CD4-positive, alpha-beta T cell treated with Interleukin-12 subunit alpha and Interleukin-12 subunit beta, for 1 hour (primary cell): ENCODE measurements around the gene DUSP23.
A peak's percentile ranks its signal among the peaks of the same experiment; 100 is the strongest.

Source experiments
- DNase-seq: peaks from one replicate; pipeline ENCODE4 v3.0.0-alpha.2; 2020

The DUSP23 gene

GRCh38 chr1:159786966-159787365 lies 6.2 kb downstream of the DUSP23 start:
- DNase-seq, result no peak

- peak; percentile 36 for DNase-seq
These were observed 9.6 kb downstream of the DUSP23 start for GRCh38 chr1:159790237-159790917.

GRCh38 chr1:159791031-159791430 lies 10.3 kb downstream of the DUSP23 start:
- no peak for DNase-seq

GRCh38 chr1:159791461-159791860 lies 10.7 kb downstream of the DUSP23 start:
- no peak for DNase-seq

- no peak for DNase-seq
These were observed 14.8 kb downstream of the DUSP23 start for GRCh38 chr1:159795534-159795933.

- DNase-seq, result peak; percentile 63
These were observed 18.1 kb downstream of the DUSP23 start for GRCh38 chr1:159798893-159799292.

GRCh38 chr1:159799446-159799985 lies 18.8 kb downstream of the DUSP23 start:
- DNase-seq, result no peak

GRCh38 chr1:159800177-159800930 lies 19.6 kb downstream of the DUSP23 start:
- peak; percentile 59 for DNase-seq

- no peak for DNase-seq
These were observed 21.3 kb downstream of the DUSP23 start, which contains the start of gene FCRL6 for GRCh38 chr1:159802111-159802510. Gene FCRL6, plus strand, starts transcription at chr1:159802360. Its CDS starts 65 bp downstream, at chr1:159802425.

GRCh38 chr1:159803956-159804689 lies 23.4 kb downstream of the DUSP23 start:
- no peak for DNase-seq

- DNase-seq, result no peak
These were observed 24.2 kb downstream of the DUSP23 start for GRCh38 chr1:159804924-159805323.

GRCh38 chr1:159815926-159816325 lies 35.2 kb downstream of the DUSP23 start:
- DNase-seq, result no peak

- no peak for DNase-seq
These were observed 36.7 kb downstream of the DUSP23 start for GRCh38 chr1:159817276-159818041.

GRCh38 chr1:159821171-159821867 lies 40.6 kb downstream of the DUSP23 start:
- DNase-seq, result no peak

GRCh38 chr1:159823406-159823805 lies 42.6 kb downstream of the DUSP23 start:
- no peak for DNase-seq

GRCh38 chr1:159825564-159825963 lies 44.8 kb downstream of the DUSP23 start:
- DNase-seq, result no peak

GRCh38 chr1:159826441-159827101 lies 45.8 kb downstream of the DUSP23 start, which contains the start of gene SLAMF8:
Gene SLAMF8, plus strand, starts transcription at chr1:159826873. Its CDS starts 26 bp downstream, at chr1:159826899.
- DNase-seq, result peak; percentile 58

- peak; percentile 9 for DNase-seq
These were observed 46.3 kb downstream of the DUSP23 start for GRCh38 chr1:159827102-159827490.

- DNase-seq, result peak; percentile 52
These were observed 46.8 kb downstream of the DUSP23 start for GRCh38 chr1:159827549-159827948.

GRCh38 chr1:159828176-159828575 lies 47.4 kb downstream of the DUSP23 start:
- no peak for DNase-seq
